ENCODE results near the gene SNAP47.

GRCh38 chr1:227762231-227762911 is 27.1 kb downstream of the SNAP47 start:
- no peak for TF ChIP-seq ZFP30 (CRISPR knock-in tag; IDR thresholded peaks at IDR 0.05)
- no peak for TF ChIP-seq ZC3H10 (CRISPR knock-in tag; IDR thresholded peaks at IDR 0.05)
- no peak for TF ChIP-seq ESRRG (CRISPR knock-in tag; IDR thresholded peaks at IDR 0.05)
- no peak for TF ChIP-seq RARB (CRISPR knock-in tag; IDR thresholded peaks at IDR 0.05)

All from SK-N-SH treated with all-trans-retinoic acid at 6 μM for 48 hours (cell line).